Small intestine (tissue), 7 donors: ENCODE results near the gene SYNJ2. TPM values are rescaled to one million over a fixed set of nuclear protein-coding genes. Genes with fewer than 3 reads are reported as not detected.

Experiments used
- DNase-seq, 2 donors: peaks; one replicate each; pipeline versions ENCODE4 v3.0.0 to v3.0.0-alpha.2; 2013
- FAIRE-seq: peaks from 2 replicates; lab custom pipeline; 2012; peaks lifted over from hg19 to GRCh38; lab: Jason Lieb, UNC
- H3K27ac ChIP-seq, 3 donors: one replicate each; pipeline ENCODE4 v1.5.1; 2013; ENCODE audit warnings: low read length in 2 of 3, mild to moderate bottlenecking in 2 of 3, control low read depth in 1 of 3, inconsistent platforms in 1 of 3, low read depth in 1 of 3, moderate library complexity in 1 of 3
- H3K27me3 ChIP-seq, 3 donors: one replicate each; pipeline ENCODE4 v1.6.1; 2013; ENCODE audit warnings: low read length in 3 of 3, inconsistent platforms in 1 of 3; ENCODE audit not compliant: control insufficient read depth in 3 of 3, insufficient read depth in 3 of 3
- H3K36me3 ChIP-seq, 3 donors: one replicate each; pipeline ENCODE4 v1.6.1; 2013; ENCODE audit warnings: low read length in 3 of 3, inconsistent platforms in 1 of 3, low read depth in 1 of 3, mild to moderate bottlenecking in 1 of 3, moderate library complexity in 1 of 3; ENCODE audit not compliant: control insufficient read depth in 3 of 3, insufficient read depth in 2 of 3
- H3K4me1 ChIP-seq, 3 donors: one replicate each; pipeline ENCODE4 v1.6.1; 2013; ENCODE audit warnings: low read length in 2 of 3, inconsistent platforms in 1 of 3, low read depth in 1 of 3, mild to moderate bottlenecking in 1 of 3, moderate library complexity in 1 of 3; ENCODE audit not compliant: control insufficient read depth in 3 of 3, insufficient read depth in 2 of 3
- H3K4me3 ChIP-seq, 3 donors: one replicate each; pipeline ENCODE4 v1.5.1; 2013; ENCODE audit warnings: low read length in 3 of 3, control low read depth in 1 of 3, inconsistent platforms in 1 of 3, low read depth in 1 of 3, mild to moderate bottlenecking in 1 of 3, moderate library complexity in 1 of 3
- H3K9me3 ChIP-seq, 2 donors: one replicate each; pipeline ENCODE4 v1.6.1; 2013; ENCODE audit warnings: low read depth in 1 of 2, low read length in 1 of 2; ENCODE audit not compliant: control insufficient read depth in 2 of 2, insufficient read depth in 1 of 2
- WGBS, 3 donors: extraction: QIAGEN DNeasy Blood & Tissue Kit; methylation state at CpG; one replicate each; pipeline ENCODE4 v1.1.7; 2013; 5-methylcytosine and 5-hydroxymethylcytosine counted together
- polyA plus RNA-seq, 4 donors: library from polyadenylated mRNA; stranded (reverse) in 3 of 4; unstranded in 1 of 4; fragments of 200-250 nt in 3 of 4; fragments of 120-200 nt in 1 of 4; gene quantifications; one replicate each; pipeline versions ENCODE4 v1.2.1 to v1.2.3, GENCODE V29; 2013
- donor health status: healthy with polysubstance abuse.
- donor health status: control.
- donor health status: control.
- donor health status: Bipolar disorder and iron deficiency.
- donor health status: healthy.

Gene SYNJ2
- polyA plus RNA-seq, 4 donors: 7.0 to 16.3 (median 9.4) TPM

- no peak for DNase-seq
- H3K9me3 ChIP-seq: no peaks in the 10 kb centered on the region
- H3K36me3 ChIP-seq: peaks cover 0 to 79% (median 3%) of the 10 kb centered on the region in 3 donors
- H3K4me3 ChIP-seq: no peak overlapping the region
- H3K4me1 ChIP-seq: peaks cover 0 to 10% (median 0%) of the 10 kb centered on the region in 3 donors
- 93 to 97% (median 94%) methylated on average over 10 of the region's 10 CpGs for WGBS, 3 donors
- H3K27me3 ChIP-seq: no peaks in the 10 kb centered on the region
- FAIRE-seq: no peak
- peak overlapping the region in 1 of 3 donors; percentile 38 for H3K27ac ChIP-seq
These were observed 88.8 kb downstream of the SYNJ2 start for GRCh38 chr6:158070513-158070912.

DNA sequence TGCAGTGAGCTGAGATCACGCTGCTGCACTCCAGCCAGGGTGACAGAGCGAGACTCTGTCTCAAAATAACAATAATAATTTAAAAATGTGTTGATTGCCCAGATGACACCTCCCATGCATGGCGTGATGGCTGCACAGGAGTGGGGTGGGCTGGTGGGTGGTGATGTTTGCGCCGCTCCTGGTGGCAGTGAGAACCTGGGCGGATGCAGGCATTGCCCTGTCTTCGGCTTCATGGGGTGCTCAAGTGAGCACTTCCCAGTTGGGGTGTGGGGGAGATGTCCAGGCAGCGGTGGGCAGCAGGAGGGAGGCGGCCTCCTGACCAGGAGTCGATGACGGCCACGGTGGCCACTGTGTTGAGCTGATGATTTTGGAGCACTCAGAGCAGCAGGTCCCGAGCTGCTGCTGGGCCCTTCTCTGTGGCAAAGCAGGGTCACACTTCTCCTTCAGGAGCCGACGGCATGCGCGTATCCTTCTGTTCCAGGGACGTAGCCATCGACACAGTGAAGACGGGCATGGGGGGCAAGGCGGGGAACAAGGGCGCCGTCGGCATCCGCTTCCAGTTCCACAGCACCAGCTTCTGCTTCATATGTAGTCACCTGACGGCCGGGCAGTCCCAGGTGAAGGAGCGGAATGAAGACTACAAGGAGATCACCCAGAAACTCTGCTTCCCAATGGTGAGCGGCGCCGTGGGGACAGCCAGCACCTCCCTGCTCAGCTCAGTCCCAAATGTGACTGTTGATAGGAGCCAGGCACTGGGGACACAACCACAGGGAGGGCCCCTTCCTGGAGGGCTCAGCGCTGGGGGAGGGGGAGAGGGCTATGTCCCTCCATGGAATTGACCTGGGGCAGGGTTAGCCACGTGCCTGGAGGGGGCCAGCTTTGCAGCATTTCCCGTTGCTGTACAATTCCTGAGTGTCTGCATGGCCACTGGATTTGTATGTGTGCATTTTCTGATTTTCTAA lies 89.7 kb downstream of the SYNJ2 start:
- no peaks in the 10 kb centered on the region for H3K9me3 ChIP-seq
- FAIRE-seq (no peak), DNase-seq (no peak)
- peaks cover 0 to 10% (median 0%) of the 10 kb centered on the region in 3 donors for H3K4me1 ChIP-seq
- no peak overlapping the region for H3K27ac ChIP-seq
- 89 to 91% (median 90%) methylated on average over 34 of the region's 34 CpGs for WGBS, 3 donors
- no peak overlapping the region for H3K4me3 ChIP-seq
- no peaks in the 10 kb centered on the region for H3K27me3 ChIP-seq
- peaks cover under 1 to 80% (median under 1%) of the 10 kb centered on the region in 3 donors for H3K36me3 ChIP-seq

- FAIRE-seq: no peak
- H3K36me3 ChIP-seq: peaks cover 2 to 80% (median 4%) of the 10 kb centered on the region in 3 donors
These were observed 90.5 kb downstream of the SYNJ2 start for GRCh38 chr6:158072083-158072721.

DNA sequence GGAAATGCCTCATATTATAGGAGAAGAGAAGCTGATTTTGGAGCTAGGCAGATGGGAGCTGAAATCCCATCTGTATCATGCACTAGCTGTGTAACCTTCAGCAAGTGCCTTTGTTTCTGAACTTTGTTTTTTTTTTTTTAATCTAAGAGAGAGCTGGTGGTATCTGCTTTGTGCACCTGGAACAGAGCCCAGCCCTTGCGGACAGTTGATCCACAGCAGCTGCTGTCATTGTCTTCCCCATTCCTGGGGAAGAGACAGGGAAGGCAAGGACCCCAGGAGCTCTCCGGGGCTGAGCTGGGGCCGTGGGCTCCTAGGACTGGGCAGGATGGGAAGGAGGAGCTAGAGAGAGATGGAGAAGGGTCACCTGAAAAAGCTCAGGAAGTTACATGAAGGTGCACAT lies 92.1 kb downstream of the SYNJ2 start:
- 76 to 84% (median 79%) methylated on average over 3 of the region's 3 CpGs for WGBS, 3 donors
- Histone ChIP-seq H3K27me3 (no peaks in the 10 kb centered on the region), H3K4me1 (peaks cover 0 to 7% (median 0%) of the 10 kb centered on the region in 3 donors), H3K9me3 (no peaks in the 10 kb centered on the region), H3K4me3 (no peak overlapping the region), H3K36me3 (peaks cover 2 to 76% (median 4%) of the 10 kb centered on the region in 3 donors), H3K27ac (no peak overlapping the region)
- DNase-seq (no peak), FAIRE-seq (no peak)

More at GRCh38 chr6:158072083-158072721, 90.5 kb downstream of the SYNJ2 start:
- 21 to 22% (median 22%) methylated on average over 16 of the region's 16 CpGs for WGBS, 3 donors
- no peaks in the 10 kb centered on the region for H3K9me3 ChIP-seq
- no peaks in the 10 kb centered on the region for H3K27me3 ChIP-seq
- H3K27ac ChIP-seq: no peak overlapping the region
- no peak overlapping the region for H3K4me3 ChIP-seq
- DNase-seq: peak; percentile 69 to 78
- H3K4me1 ChIP-seq: peaks cover 0 to 10% (median 0%) of the 10 kb centered on the region in 3 donors

DNA sequence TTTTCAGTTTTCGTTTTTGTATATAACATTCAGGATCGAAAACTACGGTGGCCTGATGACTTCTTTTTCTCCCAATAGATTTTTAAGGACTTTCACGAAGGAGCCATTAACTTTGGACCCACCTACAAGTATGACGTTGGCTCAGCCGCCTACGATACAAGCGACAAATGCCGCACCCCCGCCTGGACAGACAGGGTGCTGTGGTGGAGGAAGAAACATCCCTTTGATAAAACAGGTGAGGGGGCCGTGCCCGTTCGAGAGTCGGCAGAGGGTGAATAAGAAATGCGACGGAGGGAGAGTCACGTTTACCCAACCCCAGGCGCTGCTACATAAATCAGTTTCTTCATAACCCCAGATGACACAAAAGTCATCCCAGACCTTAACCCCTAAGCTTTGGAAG lies 94.9 kb downstream of the SYNJ2 start:
- peaks cover 5 to 73% (median 6%) of the 10 kb centered on the region in 3 donors for H3K36me3 ChIP-seq
- H3K9me3 ChIP-seq: no peaks in the 10 kb centered on the region
- no peak overlapping the region for H3K4me3 ChIP-seq
- FAIRE-seq (no peak), DNase-seq (no peak)
- no peaks in the 10 kb centered on the region for H3K4me1 ChIP-seq
- no peak overlapping the region for H3K27ac ChIP-seq
- 94 to 95% (median 95%) methylated on average over 18 of the region's 18 CpGs for WGBS, 3 donors
- no peaks in the 10 kb centered on the region for H3K27me3 ChIP-seq

GRCh38 chr6:158077676-158078075 lies 96.0 kb downstream of the SYNJ2 start:
- 94 to 95% (median 95%) methylated on average over 10 of the region's 10 CpGs for WGBS, 3 donors
- H3K4me1 ChIP-seq: no peaks in the 10 kb centered on the region
- no peaks in the 10 kb centered on the region for H3K27me3 ChIP-seq
- no peak overlapping the region for H3K27ac ChIP-seq
- H3K9me3 ChIP-seq: no peaks in the 10 kb centered on the region
- H3K36me3 ChIP-seq: peaks cover 6 to 67% (median 7%) of the 10 kb centered on the region in 3 donors
- no peak overlapping the region for H3K4me3 ChIP-seq
- FAIRE-seq: no peak
- no peak for DNase-seq

DNA sequence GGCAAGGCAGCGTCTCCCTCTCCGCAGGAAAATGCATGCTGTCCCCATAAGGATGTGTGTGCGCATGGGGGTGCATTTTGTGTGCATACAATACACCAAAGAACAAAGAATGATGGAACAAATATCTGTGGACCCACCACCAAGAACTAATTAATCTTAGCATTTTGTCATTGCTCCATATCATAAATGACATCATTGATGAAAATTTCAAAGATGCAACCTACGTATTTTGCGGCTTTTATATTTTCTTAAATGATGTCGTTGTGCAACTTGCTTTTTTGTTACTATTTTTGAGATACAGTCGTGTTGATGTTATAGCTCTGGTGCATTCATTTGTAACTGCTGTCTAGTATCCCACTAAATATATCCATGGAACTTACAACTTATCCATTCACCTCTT lies 96.7 kb downstream of the SYNJ2 start:
- FAIRE-seq: no peak
- H3K27ac ChIP-seq: no peak overlapping the region
- peaks cover 6 to 71% (median 7%) of the 10 kb centered on the region in 3 donors for H3K36me3 ChIP-seq
- no peaks in the 10 kb centered on the region for H3K27me3 ChIP-seq
- WGBS, 3 donors: 79 to 97% (median 90%) methylated on average over 7 of the region's 7 CpGs
- no peaks in the 10 kb centered on the region for H3K4me1 ChIP-seq
- DNase-seq: no peak
- no peaks in the 10 kb centered on the region for H3K9me3 ChIP-seq
- H3K4me3 ChIP-seq: no peak overlapping the region

- DNase-seq: no peak
- no peak for FAIRE-seq
- H3K36me3 ChIP-seq: peaks cover 10 to 78% (median 19%) of the 10 kb centered on the region in 3 donors
These were observed 99.4 kb downstream of the SYNJ2 start for GRCh38 chr6:158080849-158081656.

More at GRCh38 chr6:158080849-158081656, 99.4 kb downstream of the SYNJ2 start:
- WGBS, 3 donors: 87 to 93% (median 91%) methylated on average over 18 of the region's 18 CpGs
- Histone ChIP-seq H3K4me3 (no peak overlapping the region), H3K27me3 (no peaks in the 10 kb centered on the region), H3K4me1 (no peaks in the 10 kb centered on the region), H3K9me3 (no peaks in the 10 kb centered on the region), H3K27ac (no peak overlapping the region)
